Activated naive CD4-positive, alpha-beta T cell treated with anti-CD3 and anti-CD28 coated beads, Interleukin-2, amount 50 U/mL, for 24 hours (primary cell): ENCODE data around the gene DIPK1A.
A peak's percentile ranks its signal among the peaks of the same experiment; 100 is the strongest.

Experiments used
- H3K27ac Mint-ChIP-seq: one replicate; pipeline ENCODE4 v1.8.0; 2021; ENCODE audit warnings: mild to moderate bottlenecking, mixed read lengths
- H3K27me3 Mint-ChIP-seq: one replicate; pipeline ENCODE4 v1.8.0; 2021; ENCODE audit warnings: mixed read lengths
- H3K36me3 Mint-ChIP-seq: one replicate; pipeline ENCODE4 v1.8.0; 2021; ENCODE audit warnings: mixed read lengths
- H3K4me1 Mint-ChIP-seq: one replicate; pipeline ENCODE4 v1.8.0; 2021; ENCODE audit warnings: mixed read lengths
- H3K4me3 Mint-ChIP-seq: one replicate; pipeline ENCODE4 v1.8.0; 2021; ENCODE audit warnings: mild to moderate bottlenecking, mixed read lengths
- H3K9me3 Mint-ChIP-seq: one replicate; pipeline ENCODE4 v1.8.0; 2021; ENCODE audit warnings: mixed read lengths

The DIPK1A gene

DNA sequence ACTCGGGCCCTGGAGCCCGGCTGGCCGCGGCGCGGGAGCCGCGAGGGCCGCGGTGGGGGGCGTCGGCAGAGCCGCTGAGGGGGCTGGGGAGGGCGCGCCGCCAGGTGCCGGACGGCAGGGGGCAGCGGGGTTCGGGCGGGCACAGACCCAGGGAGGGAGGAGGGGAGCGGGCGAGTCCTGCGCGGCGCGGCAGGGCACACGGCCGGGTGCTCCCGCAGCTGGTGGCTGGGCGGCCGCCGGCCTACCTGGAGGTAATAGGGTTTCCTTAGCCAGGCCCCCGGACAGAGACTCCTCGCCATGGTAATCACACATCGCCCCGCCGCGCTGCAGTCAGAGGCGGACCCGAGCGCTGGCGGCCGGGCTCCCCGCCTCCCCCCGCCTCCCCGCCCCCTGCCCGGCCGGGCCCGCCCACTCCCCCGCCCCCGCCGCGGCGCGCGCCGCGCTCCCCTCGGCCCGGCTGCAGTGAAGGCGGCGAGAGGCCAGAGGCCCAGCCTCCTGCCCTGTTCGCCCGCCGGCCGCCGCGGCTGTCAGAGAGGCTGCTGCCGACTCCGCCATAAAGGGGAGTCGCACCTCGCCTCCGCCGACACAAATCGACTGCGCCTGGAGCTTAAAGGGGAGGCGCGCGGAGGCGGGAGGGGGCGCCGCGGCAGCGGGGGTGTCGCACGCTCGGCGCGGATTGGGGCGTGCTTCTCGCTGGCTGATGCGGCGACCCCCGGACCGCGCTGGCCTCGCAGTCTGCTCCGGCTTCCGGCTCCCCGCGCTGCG lies at the start of gene DIPK1A:
Gene DIPK1A, minus strand, starts transcription at position 332 of the 765 bp plus-strand sequence. Its CDS starts 33 bp downstream, at position 299.
- peak within 1 kb of the TSS; percentile 97 for H3K4me3 Mint-ChIP-seq

DNA sequence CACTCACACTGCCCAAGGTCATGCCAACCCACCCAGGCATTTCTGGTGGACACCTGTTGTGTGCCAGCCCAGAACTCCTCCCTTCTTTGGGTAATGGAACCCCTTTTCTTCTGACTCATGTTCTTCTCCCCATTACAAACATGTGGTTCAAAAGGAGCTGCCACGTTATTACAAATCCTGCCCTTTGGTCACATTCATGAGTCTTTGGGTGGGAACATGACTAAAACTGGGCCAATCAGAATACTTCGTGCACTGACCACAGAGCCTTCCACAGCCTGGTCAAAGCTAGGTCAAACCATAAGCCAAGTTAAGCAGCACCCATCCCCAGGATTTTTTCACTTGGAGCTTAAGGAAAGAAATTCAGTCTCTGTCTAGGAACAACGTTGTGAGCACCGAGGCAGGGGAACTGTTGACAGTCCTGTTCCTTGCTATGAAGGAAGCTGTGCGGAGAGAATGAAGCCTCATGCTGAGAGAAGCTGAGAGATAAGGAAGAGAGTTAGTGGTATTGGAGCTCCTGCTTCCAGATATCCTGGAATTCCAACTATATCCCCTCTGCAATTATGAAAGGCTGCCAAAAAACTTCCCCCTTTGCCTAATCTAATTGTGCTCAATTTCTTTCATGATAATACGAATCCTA lies 46.8 kb upstream of the DIPK1A start:
- Mint-ChIP-seq H3K27ac (no peak overlapping the region), H3K4me3 (no peak overlapping the region), H3K9me3 (no peaks in the 10 kb centered on the region), H3K4me1 (peaks cover 16% of the 10 kb centered on the region), H3K36me3 (no peaks in the 10 kb centered on the region), H3K27me3 (no peaks in the 10 kb centered on the region)

More for the DNA sequence above, at the start of gene DIPK1A:
- Mint-ChIP-seq H3K36me3 (peaks cover 2% of the 10 kb centered on the region), H3K27me3 (no peaks in the 10 kb centered on the region), H3K9me3 (no peaks in the 10 kb centered on the region), H3K4me1 (peaks cover 35% of the 10 kb centered on the region), H3K27ac (peak within 1 kb of the TSS; percentile 98)

DNA sequence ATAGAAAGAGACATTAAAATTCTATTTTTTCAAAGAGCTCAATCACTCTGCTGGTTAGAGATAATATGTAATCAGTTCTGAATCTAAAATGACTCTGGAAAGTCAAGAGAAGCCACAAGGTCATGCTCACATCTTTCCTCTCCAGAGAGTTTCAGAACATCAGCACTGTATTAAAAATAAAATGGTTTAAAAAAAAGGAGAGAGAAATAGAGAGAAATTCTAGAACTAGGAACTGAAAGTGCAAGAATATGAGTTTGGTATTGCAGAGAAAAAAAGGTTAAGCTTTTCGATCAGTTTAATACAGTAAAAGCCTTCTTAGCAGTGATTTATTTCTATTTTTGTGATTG lies 44.0 kb upstream of the DIPK1A start:
- H3K4me1 Mint-ChIP-seq: peaks cover 12% of the 10 kb centered on the region
- H3K27me3 Mint-ChIP-seq: no peaks in the 10 kb centered on the region
- no peaks in the 10 kb centered on the region for H3K9me3 Mint-ChIP-seq
- H3K4me3 Mint-ChIP-seq: no peak overlapping the region
- H3K27ac Mint-ChIP-seq: no peak overlapping the region
- H3K36me3 Mint-ChIP-seq: no peaks in the 10 kb centered on the region

- Mint-ChIP-seq H3K4me3 (no peak overlapping the region), H3K9me3 (no peaks in the 10 kb centered on the region), H3K36me3 (no peaks in the 10 kb centered on the region), H3K4me1 (peaks cover 12% of the 10 kb centered on the region), H3K27ac (no peak overlapping the region), H3K27me3 (no peaks in the 10 kb centered on the region)
These were observed 43.4 kb upstream of the DIPK1A start for GRCh38 chr1:93004566-93005251.

DNA sequence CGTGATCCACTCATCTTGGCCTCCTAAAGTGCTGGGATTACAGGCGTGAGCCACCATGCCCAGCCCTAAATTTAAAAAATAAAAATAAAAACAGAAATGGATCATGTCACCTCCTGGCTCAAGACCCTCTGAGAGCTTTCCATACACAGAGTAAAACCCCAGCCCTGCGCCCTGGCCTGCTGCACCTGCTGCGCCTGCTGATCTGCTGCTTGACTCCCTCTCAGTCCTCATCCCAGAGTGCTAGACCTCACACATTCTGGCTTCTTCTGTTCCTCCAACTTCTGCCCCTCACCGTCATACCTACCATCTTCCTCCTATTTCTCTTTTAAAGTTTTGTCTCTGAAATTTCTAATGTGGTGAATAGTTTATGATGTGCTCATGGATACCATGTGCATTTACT lies 42.7 kb upstream of the DIPK1A start:
- H3K36me3 Mint-ChIP-seq: no peaks in the 10 kb centered on the region
- H3K27me3 Mint-ChIP-seq: no peaks in the 10 kb centered on the region

GRCh38 chr1:93002781-93003180 lies 41.5 kb upstream of the DIPK1A start:
- no peak overlapping the region for H3K4me3 Mint-ChIP-seq
- no peak overlapping the region for H3K27ac Mint-ChIP-seq
- no peaks in the 10 kb centered on the region for H3K27me3 Mint-ChIP-seq
- no peaks in the 10 kb centered on the region for H3K9me3 Mint-ChIP-seq
- peaks cover 12% of the 10 kb centered on the region for H3K4me1 Mint-ChIP-seq
- no peaks in the 10 kb centered on the region for H3K36me3 Mint-ChIP-seq

More for the DNA sequence above, 42.7 kb upstream of the DIPK1A start:
- Mint-ChIP-seq H3K4me1 (peaks cover 12% of the 10 kb centered on the region), H3K4me3 (no peak overlapping the region), H3K27ac (peak overlapping the region; percentile 30), H3K9me3 (no peaks in the 10 kb centered on the region)

GRCh38 chr1:93001893-93002292 lies 40.6 kb upstream of the DIPK1A start:
- H3K27me3 Mint-ChIP-seq: no peaks in the 10 kb centered on the region
- no peak overlapping the region for H3K4me3 Mint-ChIP-seq
- H3K4me1 Mint-ChIP-seq: peaks cover 12% of the 10 kb centered on the region
- no peaks in the 10 kb centered on the region for H3K36me3 Mint-ChIP-seq
- H3K9me3 Mint-ChIP-seq: no peaks in the 10 kb centered on the region
- H3K27ac Mint-ChIP-seq: no peak overlapping the region

DNA sequence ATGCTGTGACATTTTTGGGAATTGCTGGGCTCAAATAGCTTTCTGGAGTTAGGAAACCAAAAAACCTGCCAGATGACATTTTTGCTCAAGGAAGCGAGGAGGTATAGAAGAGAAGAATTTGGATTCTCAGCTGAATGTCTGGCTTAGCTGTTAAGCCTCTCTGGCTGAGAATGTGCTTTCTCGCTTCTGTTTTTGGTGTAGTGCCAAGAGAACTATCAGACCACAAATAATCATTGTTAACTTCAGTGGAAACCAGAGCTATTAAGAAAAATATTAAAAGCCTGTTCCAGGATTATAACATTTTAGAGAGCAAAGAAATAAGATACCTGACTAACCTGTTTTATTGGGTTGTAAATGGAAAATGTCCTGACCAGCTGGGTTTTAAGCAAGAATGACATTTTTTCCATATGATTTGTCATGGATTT lies 39.5 kb upstream of the DIPK1A start:
- no peaks in the 10 kb centered on the region for H3K27me3 Mint-ChIP-seq
- H3K36me3 Mint-ChIP-seq: no peaks in the 10 kb centered on the region
- peaks cover 12% of the 10 kb centered on the region for H3K4me1 Mint-ChIP-seq
- no peak overlapping the region for H3K27ac Mint-ChIP-seq
- H3K4me3 Mint-ChIP-seq: no peak overlapping the region
- no peaks in the 10 kb centered on the region for H3K9me3 Mint-ChIP-seq

- H3K36me3 Mint-ChIP-seq: no peaks in the 10 kb centered on the region
- no peaks in the 10 kb centered on the region for H3K9me3 Mint-ChIP-seq
- H3K27ac Mint-ChIP-seq: no peak overlapping the region
- peaks cover 11% of the 10 kb centered on the region for H3K4me1 Mint-ChIP-seq
- H3K4me3 Mint-ChIP-seq: no peak overlapping the region
- H3K27me3 Mint-ChIP-seq: no peaks in the 10 kb centered on the region
These were observed 39.0 kb upstream of the DIPK1A start for GRCh38 chr1:93000291-93000690.

DNA sequence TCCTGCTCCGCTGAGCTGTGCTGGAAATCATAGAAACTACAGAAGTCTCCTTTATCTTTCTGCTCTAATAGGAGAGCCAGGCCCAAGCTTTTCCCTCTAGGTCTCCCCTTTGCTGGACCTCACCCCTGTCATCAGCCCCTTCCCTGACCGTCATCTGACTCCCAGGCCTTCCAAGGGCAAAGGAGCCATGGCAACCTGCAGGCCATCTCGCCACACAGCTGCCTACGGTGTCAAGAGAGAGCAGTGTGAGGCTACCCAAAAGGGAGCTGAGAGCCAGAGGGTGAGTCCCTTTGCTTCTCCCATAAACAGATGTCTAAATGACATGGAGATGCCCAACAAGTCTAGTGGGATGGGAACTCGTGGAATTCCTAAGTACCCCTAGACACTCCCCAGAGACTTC lies 37.6 kb upstream of the DIPK1A start:
- Mint-ChIP-seq H3K4me1 (peaks cover 4% of the 10 kb centered on the region), H3K27ac (no peak overlapping the region), H3K9me3 (no peaks in the 10 kb centered on the region), H3K36me3 (no peaks in the 10 kb centered on the region), H3K27me3 (no peaks in the 10 kb centered on the region), H3K4me3 (no peak overlapping the region)

- no peaks in the 10 kb centered on the region for H3K36me3 Mint-ChIP-seq
These were observed 34.5 kb upstream of the DIPK1A start for GRCh38 chr1:92995441-92996430.

DNA sequence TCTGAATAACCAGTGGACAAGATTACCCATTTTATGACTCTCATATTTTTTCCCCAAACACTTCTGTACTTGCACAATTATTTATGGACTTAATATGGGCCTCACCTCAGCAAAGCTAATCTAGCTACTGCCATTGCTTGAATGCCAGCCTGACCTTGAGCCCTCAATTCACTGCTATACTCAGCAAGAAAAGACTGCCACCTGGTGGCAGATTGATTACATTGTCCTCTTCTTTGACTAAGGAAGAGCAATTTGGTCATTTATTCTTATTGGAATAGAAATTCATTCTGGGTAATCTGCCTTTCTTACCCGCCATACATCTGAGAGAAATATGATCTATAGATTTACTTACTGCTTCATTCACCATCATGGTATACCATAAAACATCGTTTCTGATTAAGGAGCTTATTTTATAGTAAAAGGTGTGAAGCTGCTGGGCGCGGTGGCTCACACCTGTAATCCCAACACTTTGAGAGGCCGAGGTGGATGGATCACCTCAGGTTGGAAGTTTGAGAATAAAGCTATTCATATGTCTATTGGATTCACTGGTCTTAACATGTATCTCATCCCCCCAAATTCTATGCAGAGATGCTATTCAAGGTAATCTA lies 32.9 kb upstream of the DIPK1A start:
- Mint-ChIP-seq H3K9me3 (no peaks in the 10 kb centered on the region), H3K36me3 (no peaks in the 10 kb centered on the region), H3K27me3 (no peaks in the 10 kb centered on the region), H3K4me3 (no peak overlapping the region), H3K4me1 (peaks cover 48% of the 10 kb centered on the region), H3K27ac (peak overlapping the region; percentile 10)

More at GRCh38 chr1:92995441-92996430, 34.5 kb upstream of the DIPK1A start:
- Mint-ChIP-seq H3K27me3 (no peaks in the 10 kb centered on the region), H3K9me3 (no peaks in the 10 kb centered on the region), H3K4me3 (no peak overlapping the region), H3K4me1 (peaks cover 32% of the 10 kb centered on the region), H3K27ac (no peak overlapping the region)

DNA sequence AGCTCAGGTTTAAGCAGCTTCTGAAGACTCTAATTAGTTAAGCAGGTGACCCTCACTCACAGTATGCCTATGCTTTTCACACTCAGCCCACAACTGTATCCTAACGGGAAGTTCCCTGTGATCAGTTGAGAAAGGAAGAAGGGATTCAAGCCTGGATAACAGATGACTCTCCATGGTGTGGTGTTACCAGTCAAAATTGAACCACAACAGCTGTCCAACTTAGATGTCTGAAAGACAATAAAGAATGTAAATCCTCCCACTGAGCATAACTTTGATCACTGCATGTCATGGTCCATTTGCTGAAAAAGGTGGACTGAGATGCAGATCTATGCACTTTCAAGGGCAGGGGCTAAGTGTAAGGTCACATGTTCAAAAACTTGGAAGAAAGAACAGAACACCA lies 32.3 kb upstream of the DIPK1A start:
- Mint-ChIP-seq H3K27ac (no peak overlapping the region), H3K4me3 (no peak overlapping the region), H3K27me3 (no peaks in the 10 kb centered on the region), H3K36me3 (no peaks in the 10 kb centered on the region), H3K9me3 (no peaks in the 10 kb centered on the region), H3K4me1 (peaks cover 52% of the 10 kb centered on the region)

- H3K4me1 Mint-ChIP-seq: peaks cover 52% of the 10 kb centered on the region
- H3K9me3 Mint-ChIP-seq: no peaks in the 10 kb centered on the region
- H3K4me3 Mint-ChIP-seq: no peak overlapping the region
- H3K27me3 Mint-ChIP-seq: no peaks in the 10 kb centered on the region
- no peaks in the 10 kb centered on the region for H3K36me3 Mint-ChIP-seq
- H3K27ac Mint-ChIP-seq: no peak overlapping the region
These were observed 31.6 kb upstream of the DIPK1A start for GRCh38 chr1:92992877-92993276.

DNA sequence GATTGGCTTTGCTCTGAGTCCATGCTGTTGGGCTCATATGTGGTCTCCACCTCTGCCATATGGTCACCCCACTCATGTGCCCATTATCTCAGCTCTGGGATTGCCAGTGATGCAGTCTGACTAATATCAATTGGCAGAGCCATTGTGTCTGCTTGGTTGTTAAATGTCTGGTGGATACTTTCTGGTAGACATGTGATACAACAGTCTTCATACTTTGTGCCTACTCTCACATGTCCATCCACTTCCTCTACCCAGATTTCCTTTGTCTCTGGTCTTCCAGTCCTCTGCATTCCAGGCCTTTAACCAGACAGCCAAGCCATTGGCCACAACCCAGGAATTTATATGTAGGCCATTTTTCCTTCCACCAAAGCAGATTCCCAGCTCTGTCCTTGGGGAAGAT lies 30.8 kb upstream of the DIPK1A start:
- Mint-ChIP-seq H3K27ac (peak overlapping the region; percentile 36), H3K4me1 (peaks cover 52% of the 10 kb centered on the region), H3K27me3 (no peaks in the 10 kb centered on the region), H3K4me3 (no peak overlapping the region), H3K9me3 (no peaks in the 10 kb centered on the region), H3K36me3 (no peaks in the 10 kb centered on the region)
